Ascending aorta (tissue), 2 donors: ENCODE measurements around the gene PLIN3. TPM values are rescaled to one million over a fixed set of nuclear protein-coding genes. Genes with fewer than 3 reads are reported as not detected.
"Not testable (repeated sequence)": the region's sequence is repeated elsewhere in the genome, so short reads cannot be mapped to it uniquely, and the experiment has no call there.

Experiments
- DNase-seq, 2 donors: peaks; one replicate each; pipeline ENCODE4 v3.0.0-alpha.2; 2019; ENCODE audit warnings: low spot score in 2 of 2
- H3K27ac ChIP-seq, 2 donors: fragments of 200-600 bp; sonication (generic); one replicate each; pipeline ENCODE4 v1.5.1; 2016 to 2017; ENCODE audit warnings: mild to moderate bottlenecking in 1 of 2
- H3K27me3 ChIP-seq: fragments of 200-600 bp; sonication (generic); one replicate; pipeline ENCODE4 v1.5.1; 2017
- H3K36me3 ChIP-seq, 2 donors: fragments of 200-600 bp; sonication (generic); one replicate each; pipeline ENCODE4 v1.5.1; 2016
- H3K4me1 ChIP-seq, 2 donors: fragments of 200-600 bp; sonication (generic); one replicate each; pipeline ENCODE4 v1.5.1; 2016 to 2017; ENCODE audit warnings: mild to moderate bottlenecking in 1 of 2
- H3K4me3 ChIP-seq, 2 donors: fragments of 200-600 bp; sonication (generic); one replicate each; pipeline ENCODE4 v1.5.1; 2016 to 2017; ENCODE audit warnings: mild to moderate bottlenecking in 1 of 2
- H3K9me3 ChIP-seq, 2 donors: fragments of 200-600 bp; sonication (generic); one replicate each; pipeline ENCODE4 v1.5.1; 2016
- CTCF ChIP-seq, 3 experiments: fragments of 200-600 bp in 2 of 3; fragments of 450-650 bp in 1 of 3; sonication (generic) in 2 of 3; IDR thresholded peaks; one replicate each; pipeline ENCODE4 v1.5.1; 2016 to 2019; ENCODE audit warnings: antibody characterized with exemption in 3 of 3, mild to moderate bottlenecking in 1 of 3, moderate library complexity in 1 of 3
- intact Hi-C: fragments of 100-400 bp; cut with DNase I; formaldehyde crosslinking; loops from one replicate; pipeline ENCODE4 v1.15.1; 2023
- total RNA-seq: library from RNA; depleted of rRNA; stranded (reverse); fragments of >200 nt; gene quantifications from one replicate; pipeline ENCODE4 v1.1.0, GENCODE V29; 2016

The PLIN3 gene
- total RNA-seq, 1 donor from 2014 or later = 84.3 TPM

- intact Hi-C loops = no loop called here
- Histone ChIP-seq H3K36me3 (no peaks in the 10 kb centered on the region), H3K27me3 (no peaks in the 10 kb centered on the region), H3K4me1 (no peaks in the 10 kb centered on the region), H3K9me3 (no peaks in the 10 kb centered on the region), H3K27ac (no peak within 1 kb of the TSS), H3K4me3 (no peak within 1 kb of the TSS)
- DNase-seq = no peak
- no peak for TF ChIP-seq CTCF (IDR thresholded peaks at IDR 0.05)
These were observed 35.3 kb upstream of the PLIN3 start, which contains the start of gene ARRDC5 for GRCh38 chr19:4902796-4903195. Gene ARRDC5, minus strand, starts transcription at chr19:4902896. Its CDS starts 71 bp downstream, at chr19:4902825.

- H3K4me1 ChIP-seq, H3K27ac ChIP-seq, DNase-seq, H3K9me3 ChIP-seq, H3K27me3 ChIP-seq, H3K4me3 ChIP-seq, H3K36me3 ChIP-seq, intact Hi-C loops: not testable (repeated sequence)
These were observed 33.4 kb upstream of the PLIN3 start for GRCh38 chr19:4900879-4901278.

GRCh38 chr19:4897146-4897545 lies 29.7 kb upstream of the PLIN3 start:
- H3K36me3 ChIP-seq = no peaks in the 10 kb centered on the region
- H3K9me3 ChIP-seq = no peaks in the 10 kb centered on the region

GRCh38 chr19:4896372-4896771 lies 28.9 kb upstream of the PLIN3 start:
- Histone ChIP-seq H3K9me3 (no peaks in the 10 kb centered on the region), H3K27me3 (no peaks in the 10 kb centered on the region), H3K27ac (no peak overlapping the region), H3K4me3 (no peak overlapping the region), H3K36me3 (no peaks in the 10 kb centered on the region), H3K4me1 (no peaks in the 10 kb centered on the region)
- intact Hi-C loops = no loop called here
- TF ChIP-seq CTCF (IDR thresholded peaks at IDR 0.05) = no peak
- no peak for DNase-seq

More at GRCh38 chr19:4897146-4897545, 29.7 kb upstream of the PLIN3 start:
- no peak for DNase-seq
- H3K4me3 ChIP-seq = no peak overlapping the region
- intact Hi-C loops = no loop called here
- no peaks in the 10 kb centered on the region for H3K4me1 ChIP-seq
- H3K27me3 ChIP-seq = no peaks in the 10 kb centered on the region
- H3K27ac ChIP-seq = no peak overlapping the region
- no peak for TF ChIP-seq CTCF (IDR thresholded peaks at IDR 0.05)

GRCh38 chr19:4892962-4893361 lies 25.5 kb upstream of the PLIN3 start:
- H3K4me3 ChIP-seq, H3K27me3 ChIP-seq, H3K9me3 ChIP-seq, H3K27ac ChIP-seq, H3K4me1 ChIP-seq, DNase-seq, H3K36me3 ChIP-seq, intact Hi-C loops: not testable (repeated sequence)

GRCh38 chr19:4891066-4891465 lies 23.6 kb upstream of the PLIN3 start:
- Histone ChIP-seq H3K9me3 (no peaks in the 10 kb centered on the region), H3K27ac (no peak overlapping the region), H3K27me3 (no peaks in the 10 kb centered on the region), H3K4me1 (no peaks in the 10 kb centered on the region), H3K4me3 (no peak overlapping the region), H3K36me3 (no peaks in the 10 kb centered on the region)
- intact Hi-C loops = no loop called here
- TF ChIP-seq CTCF (IDR thresholded peaks at IDR 0.05) = no peak
- no peak for DNase-seq
